AG20443 (cell line): ENCODE data around the gene CAPN5.

Source experiments
- DNase-seq: peaks from one replicate; pipeline ENCODE4 v3.0.0; 2012; ENCODE audit warnings: low spot score, mixed read lengths

The CAPN5 gene

DNA sequence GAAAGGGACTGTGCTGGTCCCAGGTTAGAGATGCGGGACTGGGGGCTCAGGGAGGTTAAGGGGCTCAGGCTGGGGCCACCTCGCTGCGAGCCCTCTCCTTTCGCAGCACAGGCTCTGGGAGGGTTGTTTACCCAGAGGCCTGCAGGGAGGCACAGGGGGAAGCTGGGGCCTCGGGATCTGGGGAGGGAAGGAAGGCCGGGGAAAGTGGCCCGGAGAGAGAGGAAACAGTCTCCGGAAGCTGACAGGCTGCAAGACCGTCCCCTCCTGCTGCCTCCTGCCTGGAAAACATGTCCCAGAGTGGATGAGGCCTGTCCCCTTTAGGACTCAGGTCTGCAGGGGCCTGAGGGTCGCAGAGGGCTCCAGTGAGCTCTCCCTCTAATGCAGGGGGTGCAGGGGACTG is 106.7 kb downstream of the CAPN5 start:
- DNase-seq: no peak

DNA sequence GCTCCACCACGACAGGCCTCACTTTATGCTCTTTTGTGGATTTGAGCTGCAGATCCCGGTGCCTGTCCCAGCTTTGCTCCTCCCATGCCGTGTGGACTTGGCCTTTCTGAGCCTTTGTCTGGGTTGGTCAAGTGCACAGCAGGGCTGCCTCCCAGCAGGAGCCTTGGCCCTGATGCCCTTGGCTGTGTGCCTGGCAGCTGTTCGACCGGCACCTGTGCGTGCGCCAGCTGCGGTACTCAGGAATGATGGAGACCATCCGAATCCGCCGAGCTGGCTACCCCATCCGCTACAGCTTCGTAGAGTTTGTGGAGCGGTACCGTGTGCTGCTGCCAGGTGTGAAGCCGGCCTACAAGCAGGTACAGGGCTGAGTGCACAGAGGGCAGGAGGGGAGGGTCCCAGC is 107.8 kb downstream of the CAPN5 start:
- no peak for DNase-seq

DNA sequence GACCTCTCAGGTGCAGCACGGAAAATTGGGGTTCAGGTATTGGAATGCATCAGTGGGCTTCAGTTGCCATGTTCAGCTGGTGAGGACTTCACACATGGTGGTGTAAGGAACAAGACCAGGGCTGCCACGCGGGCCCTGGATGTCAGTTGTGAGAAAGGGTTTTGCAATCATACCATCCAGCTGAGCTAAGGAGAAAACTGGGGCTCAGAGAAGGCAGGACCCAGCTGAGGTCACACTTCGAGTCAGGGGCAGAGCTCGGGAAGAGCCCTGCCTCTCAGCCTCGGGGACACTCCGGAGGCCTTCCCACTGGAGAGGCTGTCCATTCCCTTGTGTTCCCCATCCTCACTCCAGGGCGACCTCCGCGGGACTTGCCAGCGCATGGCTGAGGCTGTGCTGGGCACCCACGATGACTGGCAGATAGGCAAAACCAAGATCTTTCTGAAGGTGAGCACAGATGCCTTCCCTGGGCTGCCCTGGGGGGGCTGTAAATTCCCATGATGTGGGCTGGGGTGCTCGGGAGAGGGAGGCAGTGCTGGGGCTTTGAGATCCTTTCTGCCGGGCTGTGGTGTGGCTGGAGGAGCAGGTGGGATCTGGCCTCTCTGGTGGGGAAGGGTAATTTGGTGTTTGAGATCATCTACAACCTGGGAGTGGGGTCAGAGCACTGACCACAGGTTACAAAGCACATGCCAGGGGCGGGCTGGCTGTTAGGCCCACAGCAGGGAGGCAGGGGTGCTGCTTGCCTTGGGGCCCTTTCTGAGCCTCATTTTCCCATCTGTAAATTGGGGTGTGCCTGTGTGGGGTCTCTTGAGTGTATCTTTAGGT is 108.5 kb downstream of the CAPN5 start:
- no peak for DNase-seq
